OCI-LY1 (cell line): ENCODE results near the gene MAGI2.

Experiments
- H2AFZ ChIP-seq: fragments of 200-600 bp; sonication (generic), shearing (Covaris generic); 2 replicates; pipeline ENCODE4 v1.6.0; 2014; ENCODE audit warnings: antibody characterized with exemption, mild to moderate bottlenecking, low read length
- H3F3A ChIP-seq: fragments of 200-600 bp; sonication (generic), shearing (Covaris generic); 2 replicates; pipeline ENCODE4 v1.6.0; 2014; ENCODE audit warnings: mild to moderate bottlenecking, antibody characterized with exemption, low read length, moderate library complexity; ENCODE audit not compliant: insufficient read depth
- H3K27ac ChIP-seq: fragments of 200-600 bp; sonication (generic); 2 replicates; pipeline ENCODE4 v1.5.1; 2014; ENCODE audit warnings: low read length, mixed run types, mild to moderate bottlenecking, low read depth; ENCODE audit not compliant: poor library complexity, severe bottlenecking
- H3K27me3 ChIP-seq: fragments of 200-600 bp; sonication (generic); 2 replicates; pipeline ENCODE4 v1.6.0; 2014; ENCODE audit warnings: antibody characterized with exemption, mild to moderate bottlenecking, low read length, moderate library complexity; ENCODE audit not compliant: insufficient read depth
- H3K36me3 ChIP-seq: fragments of 200-600 bp; sonication (generic); 2 replicates; pipeline ENCODE4 v1.6.1; 2014; ENCODE audit warnings: mild to moderate bottlenecking, antibody characterized with exemption, low read length, moderate library complexity, mixed read lengths; ENCODE audit not compliant: insufficient read depth
- H3K4me1 ChIP-seq: fragments of 200-600 bp; sonication (generic); 2 replicates; pipeline ENCODE4 v1.5.1; 2014; ENCODE audit warnings: mild to moderate bottlenecking, low read length, moderate library complexity; ENCODE audit not compliant: insufficient read depth, severe bottlenecking
- H3K4me2 ChIP-seq: fragments of 200-600 bp; sonication (generic), shearing (Covaris generic); 2 replicates; pipeline ENCODE4 v1.6.1; 2014; ENCODE audit warnings: low read length
- H3K4me3 ChIP-seq: fragments of 200-600 bp; sonication (generic); 2 replicates; pipeline ENCODE4 v1.5.1; 2014; ENCODE audit warnings: low read length, low read depth, mild to moderate bottlenecking, mixed read lengths; ENCODE audit not compliant: poor library complexity, severe bottlenecking
- H3K79me2 ChIP-seq: fragments of 200-600 bp; shearing (Covaris generic); 2 replicates; pipeline ENCODE4 v1.6.1; 2016; ENCODE audit warnings: mixed run types, low read length, mixed read lengths; ENCODE audit not compliant: insufficient read depth
- H3K9ac ChIP-seq: fragments of 200-600 bp; sonication (generic), shearing (Covaris generic); 2 replicates; pipeline ENCODE4 v1.6.1; 2014; ENCODE audit warnings: mild to moderate bottlenecking, low read length, mixed read lengths
- H3K9me2 ChIP-seq: fragments of 200-600 bp; sonication (generic), shearing (Covaris generic); 2 replicates; pipeline ENCODE4 v1.6.1; 2014; ENCODE audit warnings: low read depth, mild to moderate bottlenecking, low read length, mixed read lengths
- H3K9me3 ChIP-seq: fragments of 200-600 bp; shearing (Covaris generic); 2 replicates; pipeline ENCODE4 v1.6.1; 2014; ENCODE audit warnings: low read length, mixed read lengths
- H4K20me1 ChIP-seq: fragments of 200-600 bp; sonication (generic), shearing (Covaris generic); 2 replicates; pipeline ENCODE4 v1.6.0; 2016; ENCODE audit warnings: mild to moderate bottlenecking, low read length; ENCODE audit not compliant: insufficient read depth
- EZH2 ChIP-seq: fragments of 200-600 bp; sonication (generic), shearing (Covaris generic); IDR thresholded peaks from 2 replicates; pipeline ENCODE4 v1.8.0; 2017; ENCODE audit warnings: borderline replicate concordance, mixed run types, mild to moderate bottlenecking, antibody characterized with exemption, low read length, moderate library complexity, mixed read lengths
- TF ChIP-seq, protein P1 (sequence below): fragments of 200-600 bp; sonication (generic), shearing (Covaris generic); IDR thresholded peaks from 2 replicates; pipeline ENCODE4 v1.5.1; 2017; ENCODE audit warnings: mild to moderate bottlenecking, antibody characterized with exemption, low read length, moderate library complexity, mixed read lengths

MAGI2 gene

GRCh38 chr7:79308192-79308591, 145.3 kb downstream of the MAGI2 start:
- Histone ChIP-seq H3K27me3 (no peaks in the 10 kb centered on the region), H3K9me3 (no peaks in the 10 kb centered on the region), H3K9ac (no peak overlapping the region), H3K27ac (no peak overlapping the region), H3K36me3 (no peaks in the 10 kb centered on the region), H3K9me2 (no peaks in the 10 kb centered on the region), H3K79me2 (no peaks in the 10 kb centered on the region), H3K4me3 (no peak overlapping the region), H4K20me1 (no peaks in the 10 kb centered on the region), H3F3A (no peaks in the 10 kb centered on the region), H2AFZ (no peak overlapping the region), H3K4me2 (no peak overlapping the region), H3K4me1 (no peaks in the 10 kb centered on the region)
- TF ChIP-seq, protein P1, sequence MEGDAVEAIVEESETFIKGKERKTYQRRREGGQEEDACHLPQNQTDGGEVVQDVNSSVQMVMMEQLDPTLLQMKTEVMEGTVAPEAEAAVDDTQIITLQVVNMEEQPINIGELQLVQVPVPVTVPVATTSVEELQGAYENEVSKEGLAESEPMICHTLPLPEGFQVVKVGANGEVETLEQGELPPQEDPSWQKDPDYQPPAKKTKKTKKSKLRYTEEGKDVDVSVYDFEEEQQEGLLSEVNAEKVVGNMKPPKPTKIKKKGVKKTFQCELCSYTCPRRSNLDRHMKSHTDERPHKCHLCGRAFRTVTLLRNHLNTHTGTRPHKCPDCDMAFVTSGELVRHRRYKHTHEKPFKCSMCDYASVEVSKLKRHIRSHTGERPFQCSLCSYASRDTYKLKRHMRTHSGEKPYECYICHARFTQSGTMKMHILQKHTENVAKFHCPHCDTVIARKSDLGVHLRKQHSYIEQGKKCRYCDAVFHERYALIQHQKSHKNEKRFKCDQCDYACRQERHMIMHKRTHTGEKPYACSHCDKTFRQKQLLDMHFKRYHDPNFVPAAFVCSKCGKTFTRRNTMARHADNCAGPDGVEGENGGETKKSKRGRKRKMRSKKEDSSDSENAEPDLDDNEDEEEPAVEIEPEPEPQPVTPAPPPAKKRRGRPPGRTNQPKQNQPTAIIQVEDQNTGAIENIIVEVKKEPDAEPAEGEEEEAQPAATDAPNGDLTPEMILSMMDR: no peak
- no peak for TF ChIP-seq EZH2

DNA sequence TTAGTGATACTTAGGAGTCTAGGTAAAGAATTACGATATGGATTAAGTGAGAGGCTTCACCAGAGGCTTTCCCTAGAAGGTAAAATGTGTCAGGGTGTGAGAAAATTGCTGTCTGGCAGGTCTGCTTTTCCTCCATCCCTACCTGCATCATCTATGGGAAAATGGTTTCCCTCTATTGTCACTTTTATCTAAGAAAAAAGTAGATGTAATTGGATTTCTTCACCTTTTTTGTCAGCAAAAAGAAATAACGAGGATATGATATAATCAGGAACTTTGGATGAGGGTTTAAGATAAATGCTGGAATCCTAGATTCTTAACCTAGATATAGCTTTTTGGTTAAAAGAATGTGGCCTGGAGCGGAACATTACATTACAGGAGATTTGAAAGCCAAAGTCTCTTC, 146.1 kb downstream of the MAGI2 start:
- no peak for TF ChIP-seq EZH2
- TF ChIP-seq, protein P1: no peak
- Histone ChIP-seq H3K4me1 (no peaks in the 10 kb centered on the region), H3K36me3 (no peaks in the 10 kb centered on the region), H3K27ac (no peak overlapping the region), H3K9me2 (no peaks in the 10 kb centered on the region), H3K9me3 (no peaks in the 10 kb centered on the region), H3F3A (no peaks in the 10 kb centered on the region), H3K79me2 (no peaks in the 10 kb centered on the region), H4K20me1 (no peaks in the 10 kb centered on the region), H3K27me3 (no peaks in the 10 kb centered on the region), H3K4me3 (no peak overlapping the region), H3K9ac (no peak overlapping the region), H3K4me2 (no peak overlapping the region), H2AFZ (no peak overlapping the region)

DNA sequence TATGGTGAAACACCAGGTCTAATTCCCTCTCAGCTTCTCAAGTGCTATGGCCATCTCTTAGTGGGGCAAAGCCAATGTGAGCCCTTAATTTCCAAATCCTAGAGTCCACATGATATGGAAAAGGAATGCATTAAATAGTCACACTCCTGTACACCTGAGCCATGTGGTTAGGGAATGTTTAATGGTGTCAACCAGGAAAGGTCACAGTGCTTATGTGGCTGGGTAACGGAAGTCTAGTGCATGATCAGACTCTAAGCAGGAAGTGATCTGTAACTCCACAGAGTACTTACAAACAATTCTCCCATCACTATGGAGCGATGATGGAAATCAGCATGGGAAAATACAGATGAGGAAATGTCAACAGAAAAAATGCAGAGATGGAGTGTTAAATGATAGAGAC, 148.8 kb downstream of the MAGI2 start:
- TF ChIP-seq, protein P1: no peak
- TF ChIP-seq EZH2: no peak
- no peaks in the 10 kb centered on the region for H3K36me3 ChIP-seq
- H2AFZ ChIP-seq: no peak overlapping the region
- H3K27ac ChIP-seq: no peak overlapping the region
- H3K79me2 ChIP-seq: no peaks in the 10 kb centered on the region
- H3K4me1 ChIP-seq: no peaks in the 10 kb centered on the region
- no peaks in the 10 kb centered on the region for H3K9me3 ChIP-seq
- H4K20me1 ChIP-seq: no peaks in the 10 kb centered on the region
- H3K4me3 ChIP-seq: no peak overlapping the region
- no peaks in the 10 kb centered on the region for H3K9me2 ChIP-seq
- no peaks in the 10 kb centered on the region for H3K27me3 ChIP-seq
- no peak overlapping the region for H3K9ac ChIP-seq
- H3F3A ChIP-seq: no peaks in the 10 kb centered on the region
- no peak overlapping the region for H3K4me2 ChIP-seq
